ENCODE results near the gene RASSF3. TPM values are rescaled to one million over a fixed set of nuclear protein-coding genes. Genes with fewer than 3 reads are reported as not detected.
A peak's percentile ranks its signal among the peaks of the same experiment; 100 is the strongest.

The RASSF3 gene
- total RNA-seq, 1 donor from 2014 or later: 31.8 TPM

GRCh38 chr12:64739778-64740177 is 129.5 kb downstream of the RASSF3 start:
- peaks cover 5% of the 10 kb centered on the region for H3K4me1 Mint-ChIP-seq (ENCODE audit: unreplicated experiment)
- no peaks in the 10 kb centered on the region for H3K9me3 Mint-ChIP-seq
- TF ChIP-seq CTCF (conservative IDR thresholded peaks at IDR 0.05): no peak
- DNase-seq (ENCODE audit: extremely low spot score, unreplicated experiment): no peak
- H3K27me3 Mint-ChIP-seq: no peaks in the 10 kb centered on the region
- H3K36me3 Mint-ChIP-seq: peaks cover 53% of the 10 kb centered on the region
- H3K4me3 Mint-ChIP-seq: no peak overlapping the region
- H3K27ac Mint-ChIP-seq: no peak overlapping the region

- H3K27me3 Mint-ChIP-seq: no peaks in the 10 kb centered on the region
- no peak overlapping the region for H3K4me3 Mint-ChIP-seq
- peaks cover 53% of the 10 kb centered on the region for H3K36me3 Mint-ChIP-seq
- TF ChIP-seq CTCF (conservative IDR thresholded peaks at IDR 0.05): no peak
- H3K4me1 Mint-ChIP-seq (ENCODE audit: unreplicated experiment): peaks cover 6% of the 10 kb centered on the region
- no peak for DNase-seq (ENCODE audit: extremely low spot score, unreplicated experiment)
- H3K27ac Mint-ChIP-seq: no peak overlapping the region
- no peaks in the 10 kb centered on the region for H3K9me3 Mint-ChIP-seq
These were observed 130.4 kb downstream of the RASSF3 start for GRCh38 chr12:64740646-64741045.

GRCh38 chr12:64742416-64742815 is 132.1 kb downstream of the RASSF3 start:
- no peak overlapping the region for H3K4me3 Mint-ChIP-seq
- H3K27me3 Mint-ChIP-seq: no peaks in the 10 kb centered on the region
- TF ChIP-seq CTCF (conservative IDR thresholded peaks at IDR 0.05): no peak
- no peak for DNase-seq (ENCODE audit: extremely low spot score, unreplicated experiment)
- H3K27ac Mint-ChIP-seq: no peak overlapping the region
- H3K4me1 Mint-ChIP-seq (ENCODE audit: unreplicated experiment): peaks cover 6% of the 10 kb centered on the region
- peaks cover 46% of the 10 kb centered on the region for H3K36me3 Mint-ChIP-seq
- no peaks in the 10 kb centered on the region for H3K9me3 Mint-ChIP-seq

GRCh38 chr12:64743206-64743605 is 132.9 kb downstream of the RASSF3 start:
- H3K4me3 Mint-ChIP-seq: no peak overlapping the region
- peaks cover 6% of the 10 kb centered on the region for H3K4me1 Mint-ChIP-seq (ENCODE audit: unreplicated experiment)
- DNase-seq (ENCODE audit: extremely low spot score, unreplicated experiment): no peak
- no peak overlapping the region for H3K27ac Mint-ChIP-seq
- H3K27me3 Mint-ChIP-seq: no peaks in the 10 kb centered on the region
- no peaks in the 10 kb centered on the region for H3K9me3 Mint-ChIP-seq
- H3K36me3 Mint-ChIP-seq: peaks cover 42% of the 10 kb centered on the region
- TF ChIP-seq CTCF (conservative IDR thresholded peaks at IDR 0.05): no peak

- peak overlapping the region; percentile 68 for H3K27ac Mint-ChIP-seq
These were observed 134.3 kb downstream of the RASSF3 start for GRCh38 chr12:64744422-64745258.

More at GRCh38 chr12:64744422-64745258, 134.3 kb downstream of the RASSF3 start:
- Mint-ChIP-seq H3K9me3 (no peaks in the 10 kb centered on the region), H3K27me3 (no peaks in the 10 kb centered on the region), H3K4me1 (ENCODE audit: unreplicated experiment) (peaks cover 6% of the 10 kb centered on the region), H3K36me3 (peaks cover 39% of the 10 kb centered on the region), H3K4me3 (no peak overlapping the region)
- no peak for DNase-seq (ENCODE audit: extremely low spot score, unreplicated experiment)
- no peak for TF ChIP-seq CTCF (conservative IDR thresholded peaks at IDR 0.05)
